B cell (primary cell): ENCODE results near the gene LDLRAD3. TPM values are rescaled to one million over a fixed set of nuclear protein-coding genes. Genes with fewer than 3 reads are reported as not detected.

Experiments used
- ATAC-seq: fragments of 200-7000 bp; cut with Tn5 transposase; one replicate; pipeline ENCODE4 v1.10.0; 2021; ENCODE audit warnings: low read depth, mild to moderate bottlenecking, moderate number of reproducible peaks, moderate library complexity
- CTCF ChIA-PET: fragments of 350-600 bp; sonication (Branson Sonifier 250); formaldehyde crosslinking; loops from one replicate; lab custom pipeline; 2021; ENCODE audit warnings: antibody characterized with exemption, inconsistent platforms; lab: Charles Lee
- POLR2A ChIA-PET: fragments of 350-600 bp; sonication (Branson Sonifier 250); formaldehyde crosslinking; loops from one replicate; lab custom pipeline; 2021; ENCODE audit warnings: antibody characterized with exemption; lab: Charles Lee
- DNase-seq: peaks from one replicate; pipeline ENCODE4 v3.0.0; 2013
- H2AFZ ChIP-seq: 2 replicates; pipeline ENCODE4 v1.6.1; 2012; ENCODE audit warnings: mild to moderate bottlenecking, low read depth, low read length; ENCODE audit not compliant: insufficient read depth, poor library complexity, severe bottlenecking
- H3K27ac ChIP-seq, 2 donors: 1 replicate in 1 of 2; 2 replicates in 1 of 2; pipeline ENCODE4 v1.5.1; 2012 to 2013; ENCODE audit warnings: low read length in 2 of 2, mild to moderate bottlenecking in 2 of 2, moderate library complexity in 1 of 2
- H3K27me3 ChIP-seq, 4 experiments: fragments of 200-600 bp in 1 of 4; sonication (generic) in 1 of 4; replicated peaks in 1 of 4; 1 replicate in 2 of 4; 2 replicates in 2 of 4; pipeline versions ENCODE4 v1.6.1 to v1.7.0; 2013 to 2016; ENCODE audit warnings: low read length in 3 of 4, mild to moderate bottlenecking in 2 of 4, mixed read lengths in 1 of 4, moderate library complexity in 1 of 4; ENCODE audit not compliant: insufficient read depth in 4 of 4, control insufficient read depth in 3 of 4; ENCODE audit errors: control extremely low read depth in 1 of 4
- H3K36me3 ChIP-seq, 2 experiments: replicated peaks in 1 of 2; 1 replicate in 1 of 2; 2 replicates in 1 of 2; pipeline versions ENCODE4 v1.6.1 to v1.7.1; 2013; ENCODE audit warnings: low read length in 1 of 2; ENCODE audit not compliant: insufficient read depth in 2 of 2, control insufficient read depth in 1 of 2; ENCODE audit errors: control extremely low read depth in 1 of 2, extremely low read depth in 1 of 2
- H3K4me1 ChIP-seq, 2 donors: fragments of 200-600 bp in 1 of 2; sonication (generic) in 1 of 2; 1 replicate in 1 of 2; 2 replicates in 1 of 2; pipeline versions ENCODE4 v1.5.1 to v1.6.1; 2013 to 2017; ENCODE audit warnings: low read length in 2 of 2; ENCODE audit not compliant: control insufficient read depth in 2 of 2, insufficient read depth in 2 of 2
- H3K4me2 ChIP-seq: replicated peaks from 2 replicates; pipeline ENCODE3; 2012; ENCODE audit warnings: mild to moderate bottlenecking, low read depth, low read length; ENCODE audit not compliant: poor library complexity, severe bottlenecking
- H3K4me3 ChIP-seq, 5 experiments: fragments of 200-600 bp in 1 of 5; sonication (generic) in 1 of 5; 1 replicate in 3 of 5; 2 replicates in 2 of 5; pipeline versions ENCODE4 v1.5.1 to v1.7.0; 2011 to 2016; ENCODE audit warnings: low read length in 4 of 5, mild to moderate bottlenecking in 4 of 5, low read depth in 2 of 5, control low read depth in 1 of 5, moderate library complexity in 1 of 5; ENCODE audit not compliant: insufficient read depth in 1 of 5; ENCODE audit errors: control extremely low read depth in 1 of 5, extremely low read depth in 1 of 5
- H3K79me2 ChIP-seq: fragments of 200-600 bp; sonication (generic); one replicate; pipeline ENCODE4 v1.6.0; 2016; ENCODE audit warnings: low read length; ENCODE audit not compliant: control insufficient read depth, insufficient read depth
- H3K9ac ChIP-seq: fragments of 200-600 bp; sonication (generic); 2 replicates; pipeline ENCODE4 v1.6.1; 2017; ENCODE audit warnings: mild to moderate bottlenecking, low read length, moderate library complexity
- H3K9me3 ChIP-seq, 3 donors: one replicate each; pipeline versions ENCODE4 v1.6.1 to v1.7.1; 2013; ENCODE audit warnings: low read length in 2 of 3; ENCODE audit not compliant: control insufficient read depth in 2 of 3, insufficient read depth in 1 of 3; ENCODE audit errors: control extremely low read depth in 1 of 3
- H4K20me1 ChIP-seq: 2 replicates; pipeline ENCODE4 v1.6.0; 2012; ENCODE audit warnings: mild to moderate bottlenecking, low read length; ENCODE audit not compliant: insufficient read depth, control insufficient read depth, poor library complexity, severe bottlenecking
- H3K27ac Mint-ChIP-seq: one replicate; pipeline ENCODE4 v1.8.0; 2021; ENCODE audit warnings: mixed read lengths
- H3K27me3 Mint-ChIP-seq: one replicate; pipeline ENCODE4 v1.8.0; 2021; ENCODE audit warnings: mixed read lengths
- H3K4me1 Mint-ChIP-seq: one replicate; pipeline ENCODE4 v1.8.0; 2021; ENCODE audit warnings: mixed read lengths
- H3K4me3 Mint-ChIP-seq: one replicate; pipeline ENCODE4 v1.8.0; 2021; ENCODE audit warnings: mixed read lengths
- H3K9me3 Mint-ChIP-seq: one replicate; pipeline ENCODE4 v1.8.0; 2022; ENCODE audit warnings: mixed read lengths; ENCODE audit not compliant: insufficient read depth
- CTCF ChIP-seq: fragments of 200-600 bp; IDR thresholded peaks from one replicate; pipeline ENCODE4 v1.8.0; 2022; ENCODE audit warnings: antibody characterized with exemption, mild to moderate bottlenecking
- EZH2 ChIP-seq: IDR thresholded peaks from 2 replicates; pipeline ENCODE4 v1.6.1; 2012; ENCODE audit warnings: borderline replicate concordance, low read depth, mild to moderate bottlenecking, moderate library complexity, low read length; ENCODE audit not compliant: insufficient read depth, poor library complexity, severe bottlenecking
- WGBS: methylation state at CpG from one replicate; pipeline ENCODE4 v1.1.5; 2013; ENCODE audit warnings: missing lambda C conversion rate; ENCODE audit not compliant: insufficient coverage; 5-methylcytosine and 5-hydroxymethylcytosine counted together
- intact Hi-C: fragments of 100-400 bp; cut with micrococcal nuclease; formaldehyde crosslinking; loops from one replicate; pipeline ENCODE4 v1.10.0; 2022
- polyA plus RNA-seq: library from polyadenylated mRNA; depleted of rRNA; stranded (reverse); fragments of >200 nt; gene quantifications from 2 replicates; pipeline ENCODE4 v1.2.3, GENCODE V29; 2012
- total RNA-seq, 2 donors: library from RNA; stranded (reverse); fragments of 120-200 nt in 1 of 2; gene quantifications; 1 replicate in 1 of 2; 2 replicates in 1 of 2; pipeline versions ENCODE4 v1.2.3 to v1.2.4, GENCODE V29; 2013 to 2022

The LDLRAD3 gene
- total and polyA plus RNA-seq, 2 donors (not counting 1 experiment from before 2014, with no cell fraction given), result 0.01 TPM; not detected in 1

GRCh38 chr11:36164506-36165250 is 220.8 kb downstream of the LDLRAD3 start:
- TF ChIP-seq CTCF (no peak), EZH2 (no peak)
- no peak overlapping the region for H3K4me2 ChIP-seq
- 100% methylated on average over 1 of the region's 6 CpGs for WGBS
- Mint-ChIP-seq H3K27me3 (peaks cover 7% of the 10 kb centered on the region), H3K9me3 (no peaks in the 10 kb centered on the region), H3K27ac (no peak overlapping the region), H3K4me1 (no peaks in the 10 kb centered on the region), H3K4me3 (no peak overlapping the region)
- ChIA-PET CTCF (no interaction called here), POLR2A (no interaction called here)
- no peak overlapping the region for H2AFZ ChIP-seq
- H3K4me1 ChIP-seq, result no peaks in the 10 kb centered on the region
- H3K27ac ChIP-seq, result no peak overlapping the region
- H3K9ac ChIP-seq, result no peak overlapping the region
- no peaks in the 10 kb centered on the region for H3K9me3 ChIP-seq
- H3K27me3 ChIP-seq, result peaks cover 0 to 2% (median 0%) of the 10 kb centered on the region in 4 experiments
- no peaks in the 10 kb centered on the region for H3K36me3 ChIP-seq
- intact Hi-C loops, result no loop called here
- H3K4me3 ChIP-seq, result no peak overlapping the region
- ATAC-seq (no peak), DNase-seq (no peak)
- no peaks in the 10 kb centered on the region for H4K20me1 ChIP-seq
- no peaks in the 10 kb centered on the region for H3K79me2 ChIP-seq

- Mint-ChIP-seq H3K9me3 (no peaks in the 10 kb centered on the region), H3K27me3 (peaks cover 2% of the 10 kb centered on the region), H3K4me3 (no peak overlapping the region), H3K4me1 (no peaks in the 10 kb centered on the region), H3K27ac (no peak overlapping the region)
- H3K36me3 ChIP-seq, result no peaks in the 10 kb centered on the region
- no peak overlapping the region for H2AFZ ChIP-seq
- H3K4me1 ChIP-seq, result no peaks in the 10 kb centered on the region
- no peak overlapping the region for H3K9ac ChIP-seq
- no peaks in the 10 kb centered on the region for H4K20me1 ChIP-seq
- no peak for ATAC-seq
- H3K27ac ChIP-seq, result no peak overlapping the region
- peaks cover 0 to 2% (median 0%) of the 10 kb centered on the region in 4 experiments for H3K27me3 ChIP-seq
- intact Hi-C loops, result no loop called here
- H3K9me3 ChIP-seq, result peaks cover 0 to 3% (median 0%) of the 10 kb centered on the region in 3 donors
- POLR2A ChIA-PET, result no interaction called here
- DNase-seq, result no peak
- H3K79me2 ChIP-seq, result no peaks in the 10 kb centered on the region
- no CpG with 5 or more reads among the region's 3 CpGs for WGBS
- CTCF ChIA-PET, result interaction anchor here (0.6 kb wide), 1 partner anchor 145 kb away, joined by 3 read pairs; no protein-coding TSS in a partner anchor
- TF ChIP-seq CTCF (no peak), EZH2 (no peak)
- no peak overlapping the region for H3K4me2 ChIP-seq
- no peak overlapping the region for H3K4me3 ChIP-seq
These were observed 221.9 kb downstream of the LDLRAD3 start for GRCh38 chr11:36165621-36166397.
